ENCODE results near the gene GALNT2.
A peak's percentile ranks its signal among the peaks of the same experiment; 100 is the strongest.

GALNT2 gene

GRCh38 chr1:230074270-230074669 lies 7.2 kb downstream of the GALNT2 start:
- H3K36me3 ChIP-seq (ENCODE audit: insufficient read depth, low read length), result peaks cover 71% of the 10 kb centered on the region
- no peaks in the 10 kb centered on the region for H3K27me3 ChIP-seq (ENCODE audit: insufficient read depth, low read length, poor library complexity)
- ATAC-seq (ENCODE audit: insufficient read depth, low read depth) (no peak; the same call in 2 of the 3 replicates), DNase-seq (peak; percentile 2)
- H3K9ac ChIP-seq (ENCODE audit: low read depth, low read length), result peak overlapping the region; percentile 47
- H3K4me3 ChIP-seq (ENCODE audit: low read depth in 1 of 2, low read length in 2 of 2), result peak overlapping the region in 1 of 2 experiments; percentile 22; a peak in 1 of 4 replicates
- peaks cover 95% of the 10 kb centered on the region for H4K20me1 ChIP-seq (ENCODE audit: insufficient read depth, low read length)
- H3K27ac ChIP-seq (ENCODE audit: low read length), result peak overlapping the region; percentile 92
- peaks cover 100% of the 10 kb centered on the region for H3K79me2 ChIP-seq (ENCODE audit: insufficient read depth, low read length)
- H3K4me2 ChIP-seq (ENCODE audit: insufficient read depth, low read length), result peak overlapping the region; percentile 84
- H2AFZ ChIP-seq (ENCODE audit: low read depth, low read length), result no peak overlapping the region
- peaks cover 99% of the 10 kb centered on the region for H3K4me1 ChIP-seq (ENCODE audit: insufficient read depth, low read length)
- H3K9me3 ChIP-seq (ENCODE audit: insufficient read depth, low read length, severe bottlenecking), result no peaks in the 10 kb centered on the region
- TF ChIP-seq CTCF (IDR thresholded peaks at IDR 0.05; ENCODE audit: borderline replicate concordance, extremely low read depth, low read length, poor library complexity, severe bottlenecking), result peak; percentile 50
- no peak for TF ChIP-seq EZH2 (IDR thresholded peaks at IDR 0.05; ENCODE audit: borderline replicate concordance, low read depth, low read length, severe bottlenecking)

DNA sequence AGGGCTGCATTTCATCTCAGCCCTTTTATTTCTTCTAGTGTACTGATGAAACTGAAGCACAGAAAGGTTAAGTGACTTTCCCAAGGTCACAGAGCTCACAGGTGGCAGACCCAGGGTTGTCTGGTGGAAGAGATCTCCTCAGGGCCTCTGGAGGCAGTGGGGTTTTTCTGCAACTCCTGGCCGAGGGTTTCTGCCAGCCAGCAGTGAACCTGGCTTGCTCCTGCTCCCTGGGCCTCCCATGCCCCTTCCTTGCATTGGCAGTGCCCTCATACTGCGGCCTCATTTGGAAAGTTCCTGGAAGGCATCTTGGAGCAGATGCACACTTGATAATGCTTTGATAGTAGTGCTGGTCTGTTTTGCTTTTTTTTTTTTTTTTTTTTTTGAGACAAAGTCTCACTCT lies 7.7 kb downstream of the GALNT2 start:
- peak; percentile 9 for DNase-seq
- Histone ChIP-seq H2AFZ (ENCODE audit: low read depth, low read length) (no peak overlapping the region), H3K9ac (ENCODE audit: low read depth, low read length) (peak overlapping the region; percentile 47), H3K79me2 (ENCODE audit: insufficient read depth, low read length) (peaks cover 100% of the 10 kb centered on the region), H3K36me3 (ENCODE audit: insufficient read depth, low read length) (peaks cover 76% of the 10 kb centered on the region), H3K27ac (ENCODE audit: low read length) (peak overlapping the region; percentile 92), H3K27me3 (ENCODE audit: insufficient read depth, low read length, poor library complexity) (no peaks in the 10 kb centered on the region), H3K9me3 (ENCODE audit: insufficient read depth, low read length, severe bottlenecking) (no peaks in the 10 kb centered on the region), H3K4me1 (ENCODE audit: insufficient read depth, low read length) (peaks cover 99% of the 10 kb centered on the region), H3K4me3 (ENCODE audit: low read depth in 1 of 2, low read length in 2 of 2) (peak overlapping the region in 1 of 2 experiments; percentile 6; a peak in 2 of 4 replicates), H3K4me2 (ENCODE audit: insufficient read depth, low read length) (peak overlapping the region; percentile 84), H4K20me1 (ENCODE audit: insufficient read depth, low read length) (peaks cover 95% of the 10 kb centered on the region)
- no peak for TF ChIP-seq CTCF (IDR thresholded peaks at IDR 0.05; ENCODE audit: borderline replicate concordance, extremely low read depth, low read length, poor library complexity, severe bottlenecking)
- TF ChIP-seq EZH2 (IDR thresholded peaks at IDR 0.05; ENCODE audit: borderline replicate concordance, low read depth, low read length, severe bottlenecking), result no peak
- ATAC-seq (ENCODE audit: insufficient read depth, low read depth), result peak; percentile 38; the same call in 2 of the 3 replicates

DNA sequence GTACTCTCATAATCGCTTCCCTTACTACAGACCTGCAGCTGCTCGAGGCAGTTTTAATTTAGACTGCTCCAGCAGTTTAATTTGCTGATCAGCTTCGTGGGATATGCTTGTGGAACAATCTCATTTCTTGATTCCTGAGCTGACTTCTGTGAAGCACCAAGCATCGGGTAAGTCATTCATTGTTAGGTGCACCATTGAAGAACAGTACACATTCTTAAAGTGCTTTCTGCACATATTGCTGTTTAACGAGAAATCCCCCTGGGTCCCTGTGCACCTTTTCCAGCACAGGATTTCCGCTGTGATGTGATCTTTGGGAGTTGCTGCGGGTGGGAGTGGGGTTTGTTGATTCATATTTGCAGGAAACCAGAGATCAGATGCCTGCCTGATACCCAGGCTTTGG lies 9.1 kb downstream of the GALNT2 start:
- no peaks in the 10 kb centered on the region for H3K9me3 ChIP-seq (ENCODE audit: insufficient read depth, low read length, severe bottlenecking)
- H3K4me3 ChIP-seq (ENCODE audit: low read depth in 1 of 2, low read length in 2 of 2), result peak overlapping the region in 1 of 2 experiments; percentile 19; a peak in 2 of 4 replicates
- DNase-seq (no peak), ATAC-seq (ENCODE audit: insufficient read depth, low read depth) (no peak)
- peaks cover 95% of the 10 kb centered on the region for H4K20me1 ChIP-seq (ENCODE audit: insufficient read depth, low read length)
- peak overlapping the region; percentile 47 for H3K9ac ChIP-seq (ENCODE audit: low read depth, low read length)
- peak overlapping the region; percentile 84 for H3K4me2 ChIP-seq (ENCODE audit: insufficient read depth, low read length)
- peak overlapping the region; percentile 92 for H3K27ac ChIP-seq (ENCODE audit: low read length)
- H2AFZ ChIP-seq (ENCODE audit: low read depth, low read length), result no peak overlapping the region
- TF ChIP-seq CTCF (IDR thresholded peaks at IDR 0.05; ENCODE audit: borderline replicate concordance, extremely low read depth, low read length, poor library complexity, severe bottlenecking) (no peak), EZH2 (IDR thresholded peaks at IDR 0.05; ENCODE audit: borderline replicate concordance, low read depth, low read length, severe bottlenecking) (no peak)
- no peaks in the 10 kb centered on the region for H3K27me3 ChIP-seq (ENCODE audit: insufficient read depth, low read length, poor library complexity)
- peaks cover 98% of the 10 kb centered on the region for H3K4me1 ChIP-seq (ENCODE audit: insufficient read depth, low read length)
- peaks cover 80% of the 10 kb centered on the region for H3K36me3 ChIP-seq (ENCODE audit: insufficient read depth, low read length)
- H3K79me2 ChIP-seq (ENCODE audit: insufficient read depth, low read length), result peaks cover 100% of the 10 kb centered on the region

Measured in DND-41 (cell line).